HEK293 (cell line): ENCODE results near the gene COL9A2.

Experiments used
- TRIM28 ChIP-seq: IDR thresholded peaks from 2 replicates; pipeline ENCODE4 v1.6.1; 2011; ENCODE audit warnings: low read length, control low read depth, borderline replicate concordance
- ZNF155 ChIP-seq: fragments of 450-650 bp; formaldehyde crosslinking; IDR thresholded peaks from 2 replicates; pipeline ENCODE4 v1.5.1; 2016; ENCODE audit warnings: missing biosample characterization, missing genetic modification characterization
- ZNF169 ChIP-seq: fragments of 450-650 bp; formaldehyde crosslinking; IDR thresholded peaks from 2 replicates; pipeline ENCODE4 v1.5.1; 2016; ENCODE audit warnings: missing biosample characterization, missing genetic modification characterization
- ZNF202 ChIP-seq: fragments of 450-650 bp; formaldehyde crosslinking; IDR thresholded peaks from 2 replicates; pipeline ENCODE4 v1.5.1; 2016; ENCODE audit warnings: missing biosample characterization, missing genetic modification characterization, borderline replicate concordance
- ZNF585B ChIP-seq: fragments of 450-650 bp; formaldehyde crosslinking; IDR thresholded peaks from 2 replicates; pipeline ENCODE4 v1.5.1; 2016; ENCODE audit warnings: missing biosample characterization, missing genetic modification characterization
- TF ChIP-seq, protein P1 (sequence below): fragments of 450-650 bp; formaldehyde crosslinking; IDR thresholded peaks from 2 replicates; pipeline ENCODE4 v1.5.1; 2016; ENCODE audit warnings: missing biosample characterization, missing genetic modification characterization
- TF ChIP-seq, protein P2 (sequence below): fragments of 450-650 bp; formaldehyde crosslinking; IDR thresholded peaks from 2 replicates; pipeline ENCODE4 v1.5.1; 2016; ENCODE audit warnings: missing biosample characterization, missing genetic modification characterization
- TF ChIP-seq, protein P3 (sequence below): fragments of 450-650 bp; formaldehyde crosslinking; IDR thresholded peaks from 2 replicates; pipeline ENCODE4 v1.5.1; 2016; ENCODE audit warnings: missing biosample characterization, missing genetic modification characterization
- TF ChIP-seq, protein P4 (sequence below): fragments of 450-650 bp; formaldehyde crosslinking; IDR thresholded peaks from 2 replicates; pipeline ENCODE4 v1.5.1; 2016; ENCODE audit warnings: missing biosample characterization, missing genetic modification characterization
- TF ChIP-seq, protein P5 (sequence below): fragments of 450-650 bp; formaldehyde crosslinking; IDR thresholded peaks from 2 replicates; pipeline ENCODE4 v1.5.1; 2016; ENCODE audit warnings: missing biosample characterization, missing genetic modification characterization

DNA sequence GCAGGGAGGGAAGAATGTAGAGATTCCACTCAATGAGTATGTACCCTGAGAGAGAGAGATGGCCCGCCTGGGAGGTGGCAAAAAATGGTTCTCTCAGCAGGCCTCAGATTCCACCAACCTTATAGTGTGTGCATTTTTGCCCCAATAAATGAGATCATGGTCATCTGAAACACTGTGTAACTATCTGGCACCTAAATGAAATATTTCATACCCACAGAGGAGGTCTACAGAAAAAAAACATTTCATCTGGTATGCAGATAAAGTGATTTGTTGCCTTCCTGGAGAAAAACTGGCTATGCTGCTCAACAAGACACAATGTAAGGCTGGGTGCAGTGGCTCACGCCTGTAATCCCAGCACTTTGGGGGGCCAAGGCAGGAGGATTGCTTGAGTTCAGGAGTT lies 64.5 kb downstream of the COL9A2 start:
- no peak for TF ChIP-seq ZNF202 (tag by site-specific recombination)
- TF ChIP-seq, protein P1, sequence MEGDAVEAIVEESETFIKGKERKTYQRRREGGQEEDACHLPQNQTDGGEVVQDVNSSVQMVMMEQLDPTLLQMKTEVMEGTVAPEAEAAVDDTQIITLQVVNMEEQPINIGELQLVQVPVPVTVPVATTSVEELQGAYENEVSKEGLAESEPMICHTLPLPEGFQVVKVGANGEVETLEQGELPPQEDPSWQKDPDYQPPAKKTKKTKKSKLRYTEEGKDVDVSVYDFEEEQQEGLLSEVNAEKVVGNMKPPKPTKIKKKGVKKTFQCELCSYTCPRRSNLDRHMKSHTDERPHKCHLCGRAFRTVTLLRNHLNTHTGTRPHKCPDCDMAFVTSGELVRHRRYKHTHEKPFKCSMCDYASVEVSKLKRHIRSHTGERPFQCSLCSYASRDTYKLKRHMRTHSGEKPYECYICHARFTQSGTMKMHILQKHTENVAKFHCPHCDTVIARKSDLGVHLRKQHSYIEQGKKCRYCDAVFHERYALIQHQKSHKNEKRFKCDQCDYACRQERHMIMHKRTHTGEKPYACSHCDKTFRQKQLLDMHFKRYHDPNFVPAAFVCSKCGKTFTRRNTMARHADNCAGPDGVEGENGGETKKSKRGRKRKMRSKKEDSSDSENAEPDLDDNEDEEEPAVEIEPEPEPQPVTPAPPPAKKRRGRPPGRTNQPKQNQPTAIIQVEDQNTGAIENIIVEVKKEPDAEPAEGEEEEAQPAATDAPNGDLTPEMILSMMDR: no peak
- no peak for TF ChIP-seq ZNF169 (tag by site-specific recombination)
- no peak for TF ChIP-seq TRIM28
- no peak for TF ChIP-seq ZNF155 (tag by site-specific recombination)
- TF ChIP-seq, protein P2, sequence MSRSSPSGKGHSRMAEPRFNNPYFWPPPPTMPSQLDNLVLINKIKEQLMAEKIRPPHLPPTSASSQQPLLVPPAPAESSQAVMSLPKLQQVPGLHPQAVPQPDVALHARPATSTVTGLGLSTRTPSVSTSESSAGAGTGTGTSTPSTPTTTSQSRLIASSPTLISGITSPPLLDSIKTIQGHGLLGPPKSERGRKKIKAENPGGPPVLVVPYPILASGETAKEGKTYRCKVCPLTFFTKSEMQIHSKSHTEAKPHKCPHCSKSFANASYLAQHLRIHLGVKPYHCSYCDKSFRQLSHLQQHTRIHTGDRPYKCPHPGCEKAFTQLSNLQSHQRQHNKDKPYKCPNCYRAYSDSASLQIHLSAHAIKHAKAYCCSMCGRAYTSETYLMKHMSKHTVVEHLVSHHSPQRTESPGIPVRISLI (tag by site-specific recombination): no peak
- TF ChIP-seq, protein P3, sequence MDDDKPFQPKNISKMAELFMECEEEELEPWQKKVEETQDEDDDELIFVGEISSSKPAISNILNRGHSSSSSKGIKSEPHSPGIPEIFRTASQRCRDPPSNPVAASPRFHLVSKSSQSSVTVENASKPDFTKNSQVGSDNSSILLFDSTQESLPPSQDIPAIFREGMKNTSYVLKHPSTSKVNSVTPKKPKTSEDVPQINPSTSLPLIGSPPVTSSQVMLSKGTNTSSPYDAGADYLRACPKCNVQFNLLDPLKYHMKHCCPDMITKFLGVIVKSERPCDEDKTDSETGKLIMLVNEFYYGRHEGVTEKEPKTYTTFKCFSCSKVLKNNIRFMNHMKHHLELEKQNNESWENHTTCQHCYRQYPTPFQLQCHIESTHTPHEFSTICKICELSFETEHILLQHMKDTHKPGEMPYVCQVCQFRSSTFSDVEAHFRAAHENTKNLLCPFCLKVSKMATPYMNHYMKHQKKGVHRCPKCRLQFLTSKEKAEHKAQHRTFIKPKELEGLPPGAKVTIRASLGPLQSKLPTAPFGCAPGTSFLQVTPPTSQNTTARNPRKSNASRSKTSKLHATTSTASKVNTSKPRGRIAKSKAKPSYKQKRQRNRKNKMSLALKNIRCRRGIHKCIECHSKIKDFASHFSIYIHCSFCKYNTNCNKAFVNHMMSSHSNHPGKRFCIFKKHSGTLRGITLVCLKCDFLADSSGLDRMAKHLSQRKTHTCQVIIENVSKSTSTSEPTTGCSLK (tag by site-specific recombination): no peak
- TF ChIP-seq ZNF585B: no peak
- TF ChIP-seq, protein P4, sequence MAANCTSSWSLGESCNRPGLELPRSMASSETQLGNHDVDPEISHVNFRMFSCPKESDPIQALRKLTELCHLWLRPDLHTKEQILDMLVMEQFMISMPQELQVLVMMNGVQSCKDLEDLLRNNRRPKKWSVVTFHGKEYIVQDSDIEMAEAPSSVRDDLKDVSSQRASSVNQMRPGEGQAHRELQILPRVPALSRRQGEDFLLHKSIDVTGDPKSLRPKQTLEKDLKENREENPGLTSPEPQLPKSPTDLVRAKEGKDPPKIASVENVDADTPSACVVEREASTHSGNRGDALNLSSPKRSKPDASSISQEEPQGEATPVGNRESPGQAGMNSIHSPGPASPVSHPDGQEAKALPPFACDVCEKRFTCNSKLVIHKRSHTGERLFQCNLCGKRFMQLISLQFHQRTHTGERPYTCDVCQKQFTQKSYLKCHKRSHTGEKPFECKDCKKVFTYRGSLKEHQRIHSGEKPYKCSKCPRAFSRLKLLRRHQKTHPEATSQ (tag by site-specific recombination): no peak
- TF ChIP-seq, protein P5, sequence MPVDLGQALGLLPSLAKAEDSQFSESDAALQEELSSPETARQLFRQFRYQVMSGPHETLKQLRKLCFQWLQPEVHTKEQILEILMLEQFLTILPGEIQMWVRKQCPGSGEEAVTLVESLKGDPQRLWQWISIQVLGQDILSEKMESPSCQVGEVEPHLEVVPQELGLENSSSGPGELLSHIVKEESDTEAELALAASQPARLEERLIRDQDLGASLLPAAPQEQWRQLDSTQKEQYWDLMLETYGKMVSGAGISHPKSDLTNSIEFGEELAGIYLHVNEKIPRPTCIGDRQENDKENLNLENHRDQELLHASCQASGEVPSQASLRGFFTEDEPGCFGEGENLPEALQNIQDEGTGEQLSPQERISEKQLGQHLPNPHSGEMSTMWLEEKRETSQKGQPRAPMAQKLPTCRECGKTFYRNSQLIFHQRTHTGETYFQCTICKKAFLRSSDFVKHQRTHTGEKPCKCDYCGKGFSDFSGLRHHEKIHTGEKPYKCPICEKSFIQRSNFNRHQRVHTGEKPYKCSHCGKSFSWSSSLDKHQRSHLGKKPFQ (tag by site-specific recombination): no peak
